ENCODE data around the gene RGPD6. TPM values are rescaled to one million over a fixed set of nuclear protein-coding genes. Genes with fewer than 3 reads are reported as not detected.
"Not testable (repeated sequence)": the region's sequence is repeated elsewhere in the genome, so short reads cannot be mapped to it uniquely, and the experiment has no call there.

RGPD6 gene
- total RNA-seq, 4 donors from 2014 or later = 67.5 to 117 (median 77.6) TPM

DNA sequence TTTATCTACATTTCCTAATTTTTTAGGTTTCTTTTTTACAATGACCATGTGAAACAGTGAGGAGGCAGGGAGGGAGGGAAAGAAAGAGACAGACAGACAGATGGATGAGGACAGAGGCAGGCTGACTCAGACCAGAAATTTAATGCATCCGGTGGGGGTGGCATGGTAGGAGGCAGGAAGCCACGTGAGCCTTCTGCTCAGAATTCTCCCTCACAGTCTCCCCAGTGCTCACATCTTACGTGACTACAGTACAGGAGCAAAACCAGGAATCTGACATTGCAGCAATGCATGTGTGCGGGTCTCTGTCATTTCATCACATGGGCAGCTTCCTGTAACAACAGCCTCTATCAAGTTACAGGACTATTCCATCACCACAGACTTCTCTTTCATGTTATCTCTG lies 102.1 kb downstream of the RGPD6 start:
- DNase-seq; H3K27me3 ChIP-seq; H3K4me1 ChIP-seq; H3K36me3 ChIP-seq; H3K9me3 ChIP-seq; H3K27ac ChIP-seq; intact Hi-C loops (cut with DNase I); H3K4me3 ChIP-seq (replicated peaks in 1 of 3): not testable (repeated sequence)
- WGBS, 2 donors = no CpG with 5 or more reads among the region's 4 CpGs

DNA sequence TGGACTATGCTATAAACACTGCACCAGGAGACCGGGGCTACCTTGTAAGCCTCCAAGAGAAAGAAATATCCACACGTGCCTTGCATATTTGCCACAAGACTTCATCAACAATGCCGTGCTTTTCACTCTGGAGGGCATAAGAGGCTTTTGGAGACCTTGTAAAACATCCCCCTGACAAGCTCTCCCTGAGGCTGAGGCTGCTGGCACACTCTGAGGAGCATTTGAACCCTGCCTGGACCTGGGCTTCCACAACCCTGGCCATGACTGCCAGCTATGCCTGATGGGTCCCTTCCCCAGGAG lies 104.0 kb downstream of the RGPD6 start:
- intact Hi-C loops (cut with DNase I) = not testable (repeated sequence)
- WGBS, 2 donors = no CpG with 5 or more reads among the region's 3 CpGs

DNA sequence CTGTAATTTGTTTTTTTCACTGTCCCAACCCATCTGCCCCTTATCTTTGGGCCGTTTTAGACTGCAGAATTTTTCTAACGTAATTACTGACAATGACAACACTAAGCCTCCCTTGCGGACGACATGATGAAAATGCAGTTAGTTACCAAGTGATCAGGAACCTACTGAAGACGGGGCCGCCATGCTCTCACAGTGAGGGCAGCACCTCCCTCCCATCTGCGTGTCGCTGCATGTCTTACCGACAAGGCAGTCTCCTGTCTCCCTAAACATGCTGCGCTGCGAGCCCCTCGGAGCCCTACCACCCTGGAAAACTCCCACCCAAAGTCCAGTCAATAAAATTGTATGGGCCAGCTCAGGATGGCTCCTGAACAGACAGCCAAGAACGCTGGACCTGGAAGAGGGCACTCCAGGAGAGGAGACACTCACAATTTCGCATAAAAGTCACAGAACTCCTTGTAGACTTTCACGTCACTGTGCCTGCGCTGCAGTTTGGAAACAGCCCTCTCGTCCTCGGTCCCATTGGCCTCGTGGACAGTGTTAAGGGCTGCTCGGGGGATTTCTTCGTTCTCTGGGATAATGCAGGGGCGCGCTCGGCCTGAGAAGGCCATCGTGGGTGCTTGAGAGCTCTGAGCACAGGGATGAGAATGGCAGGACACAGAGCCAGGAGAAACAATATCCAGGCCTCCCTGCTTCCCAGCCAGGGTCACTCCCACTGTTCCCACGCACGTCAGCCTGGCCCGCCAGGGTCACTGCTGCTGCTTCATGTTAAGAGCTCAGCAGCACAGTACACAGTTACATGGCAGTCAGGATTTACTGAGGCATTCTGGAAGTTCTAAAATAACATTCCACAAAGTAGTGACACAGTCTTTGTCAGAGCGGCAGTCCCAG lies 104.6 kb downstream of the RGPD6 start, which contains the start of gene LIMS4:
Gene LIMS4 (minus strand): TSS at position 646 of the 888 bp plus-strand sequence. CDS start 38 bp downstream, at position 608.
- DNase-seq; H3K4me1 ChIP-seq; intact Hi-C loops (cut with DNase I); H3K9me3 ChIP-seq; H3K36me3 ChIP-seq; H3K4me3 ChIP-seq (replicated peaks in 1 of 3); H3K27ac ChIP-seq; H3K27me3 ChIP-seq: not testable (repeated sequence)
- no CpG with 5 or more reads among the region's 29 CpGs for WGBS, 2 donors

More for the DNA sequence above, 104.0 kb downstream of the RGPD6 start:
- not testable (repeated sequence) for H3K4me1 ChIP-seq; H3K9me3 ChIP-seq; H3K36me3 ChIP-seq; H3K4me3 ChIP-seq (replicated peaks in 1 of 3); DNase-seq; H3K27ac ChIP-seq; H3K27me3 ChIP-seq

DNA sequence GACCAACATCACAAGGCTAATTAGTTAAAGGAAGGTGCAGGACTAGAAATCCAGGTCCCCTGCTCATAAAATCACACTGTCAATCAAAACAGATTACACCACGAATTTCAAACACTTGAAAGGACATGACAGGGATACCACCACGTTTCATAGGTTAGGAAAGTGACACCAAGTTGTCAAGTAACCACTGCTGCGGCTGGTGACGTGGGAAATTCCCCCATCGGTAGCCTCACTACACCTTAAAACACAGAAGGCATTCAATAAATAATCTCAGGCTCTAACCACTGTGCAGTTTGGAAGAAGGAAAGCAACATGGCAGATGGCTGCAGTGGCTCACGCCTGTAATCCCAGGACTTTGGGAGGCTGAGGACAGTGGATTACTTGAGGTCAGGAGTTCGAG lies 108.1 kb downstream of the RGPD6 start:
- WGBS, 2 donors = no CpG with 5 or more reads among the region's 7 CpGs
- H3K27ac ChIP-seq; H3K9me3 ChIP-seq; H3K4me3 ChIP-seq (replicated peaks in 1 of 3); DNase-seq; H3K27me3 ChIP-seq; intact Hi-C loops (cut with DNase I); H3K36me3 ChIP-seq; H3K4me1 ChIP-seq: not testable (repeated sequence)

GRCh38 chr2:110465312-110465711 lies 111.7 kb downstream of the RGPD6 start:
- H3K36me3 ChIP-seq; H3K27me3 ChIP-seq; intact Hi-C loops (cut with DNase I); DNase-seq; H3K4me1 ChIP-seq; H3K9me3 ChIP-seq; H3K4me3 ChIP-seq (replicated peaks in 1 of 3); H3K27ac ChIP-seq: not testable (repeated sequence)
- WGBS, 2 donors = no CpG with 5 or more reads among the region's 8 CpGs

Small RNA genes within 50 kb of the gene (small RNA-seq; reads per million reads assigned to genes)
- gene AC108938.1 = not detected

Other genes starting within 250 kb of the RGPD6 start
- 10 to 100 TPM in 1 of 4 donors, 1 to 10 TPM in 2, not detected in 1; 4.0 to 17.3 (median 6.0) TPM for gene LIMS4, start 104.4 kb downstream of the RGPD6 start, total RNA-seq
- 1 to 10 TPM in 1 of 4 donors, under 1 TPM in 3; 0.24 to 2.0 (median 0.92) TPM for gene BUB1, start 100.8 kb upstream of the RGPD6 start, total RNA-seq
- gene ACOXL, start 155.4 kb upstream of the RGPD6 start, total RNA-seq = 10 to 100 TPM in 1 of 4 donors, 1 to 10 TPM in 3; 1.2 to 10.6 (median 2.1) TPM

Data from thyroid gland (tissue), 4 donors.